WERI-Rb-1 (cell line): Measurements from ENCODE around the gene SPANXC.
"Not testable (repeated sequence)": the region's sequence is repeated elsewhere in the genome, so short reads cannot be mapped to it uniquely, and the experiment has no call there.

Source experiments
- DNase-seq: peaks from one replicate; pipeline ENCODE4 v3.0.0-alpha.2; 2020
- H3K27ac ChIP-seq: fragments of 250-450 bp; sonication (Bioruptor Pico); 2 replicates; pipeline ENCODE4 v1.5.1; 2020; ENCODE audit warnings: mild to moderate bottlenecking, moderate library complexity
- H3K27me3 ChIP-seq: fragments of 250-450 bp; sonication (Bioruptor Pico); 2 replicates; pipeline ENCODE4 v1.5.1; 2021; ENCODE audit warnings: mild to moderate bottlenecking, low read depth, moderate library complexity; ENCODE audit not compliant: insufficient read depth, severe bottlenecking
- H3K36me3 ChIP-seq: fragments of 250-450 bp; sonication (Bioruptor Pico); 2 replicates; pipeline ENCODE4 v1.5.1; 2020; ENCODE audit warnings: mild to moderate bottlenecking, moderate library complexity
- H3K4me3 ChIP-seq: 2 replicates; pipeline ENCODE4 v1.5.1; 2011; ENCODE audit warnings: low read depth, mild to moderate bottlenecking, control low read depth, low read length
- H3K9me3 ChIP-seq: fragments of 250-450 bp; sonication (Bioruptor Pico); 2 replicates; pipeline ENCODE4 v1.5.1; 2021; ENCODE audit warnings: mild to moderate bottlenecking, moderate library complexity; ENCODE audit not compliant: severe bottlenecking
- TF ChIP-seq, protein P1 (sequence below): IDR thresholded peaks from 2 replicates; pipeline ENCODE4 v1.5.1; 2011; ENCODE audit warnings: low read depth, mild to moderate bottlenecking, control low read depth, inconsistent platforms, low read length

The SPANXC gene, protein sequence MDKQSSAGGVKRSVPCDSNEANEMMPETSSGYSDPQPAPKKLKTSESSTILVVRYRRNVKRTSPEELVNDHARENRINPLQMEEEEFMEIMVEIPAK

DNA sequence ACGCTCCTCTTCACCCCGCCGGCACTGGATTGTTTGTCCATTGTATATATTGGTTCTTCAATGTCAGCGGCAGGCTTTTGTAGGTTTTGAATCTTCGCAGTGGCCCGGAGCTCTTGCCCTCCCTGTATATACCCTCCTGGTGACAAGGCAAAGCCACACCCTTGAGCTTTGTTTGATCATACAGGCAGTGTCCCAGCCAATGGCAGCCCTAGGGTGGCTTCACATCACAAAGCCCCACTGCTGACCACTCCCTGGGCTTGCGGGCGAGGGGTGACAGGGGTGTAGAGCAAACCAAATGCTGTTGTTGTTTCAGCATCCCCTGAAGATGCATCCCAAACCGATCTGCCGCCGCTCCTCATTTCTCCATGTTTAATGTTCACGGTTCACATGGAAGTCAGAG lies at the start of gene SPANXC:
Gene SPANXC, minus strand, starts transcription at position 101 of the 400 bp plus-strand sequence. Its CDS starts 60 bp downstream, at position 41.
- H3K4me3 ChIP-seq, H3K27me3 ChIP-seq, H3K27ac ChIP-seq, DNase-seq, H3K9me3 ChIP-seq, H3K36me3 ChIP-seq: not testable (repeated sequence)

DNA sequence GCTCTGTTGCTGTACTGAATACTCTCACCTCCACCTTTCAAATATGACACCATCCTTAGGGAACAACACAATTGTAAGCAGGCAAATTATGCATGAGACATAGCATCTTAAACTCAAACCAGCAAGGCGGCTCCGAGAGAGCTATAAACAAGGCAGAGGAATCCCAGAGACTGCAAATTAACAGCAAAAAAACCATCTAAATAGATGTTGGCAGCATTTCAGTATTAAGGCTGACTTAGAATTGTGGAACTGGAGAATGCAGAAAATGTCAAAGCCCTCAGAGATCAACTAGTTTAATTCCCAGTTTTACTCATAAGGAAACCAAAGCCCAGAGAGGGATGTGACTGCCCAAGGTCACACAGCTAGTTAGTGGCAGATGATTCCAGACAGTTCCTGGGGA lies 37.2 kb upstream of the SPANXC start:
- no peak overlapping the region for H3K4me3 ChIP-seq
- H3K9me3 ChIP-seq, result no peaks in the 10 kb centered on the region
- H3K27me3 ChIP-seq, result peaks cover 59% of the 10 kb centered on the region
- no peak for DNase-seq
- no peak overlapping the region for H3K27ac ChIP-seq
- H3K36me3 ChIP-seq, result no peaks in the 10 kb centered on the region
- TF ChIP-seq, protein P1, sequence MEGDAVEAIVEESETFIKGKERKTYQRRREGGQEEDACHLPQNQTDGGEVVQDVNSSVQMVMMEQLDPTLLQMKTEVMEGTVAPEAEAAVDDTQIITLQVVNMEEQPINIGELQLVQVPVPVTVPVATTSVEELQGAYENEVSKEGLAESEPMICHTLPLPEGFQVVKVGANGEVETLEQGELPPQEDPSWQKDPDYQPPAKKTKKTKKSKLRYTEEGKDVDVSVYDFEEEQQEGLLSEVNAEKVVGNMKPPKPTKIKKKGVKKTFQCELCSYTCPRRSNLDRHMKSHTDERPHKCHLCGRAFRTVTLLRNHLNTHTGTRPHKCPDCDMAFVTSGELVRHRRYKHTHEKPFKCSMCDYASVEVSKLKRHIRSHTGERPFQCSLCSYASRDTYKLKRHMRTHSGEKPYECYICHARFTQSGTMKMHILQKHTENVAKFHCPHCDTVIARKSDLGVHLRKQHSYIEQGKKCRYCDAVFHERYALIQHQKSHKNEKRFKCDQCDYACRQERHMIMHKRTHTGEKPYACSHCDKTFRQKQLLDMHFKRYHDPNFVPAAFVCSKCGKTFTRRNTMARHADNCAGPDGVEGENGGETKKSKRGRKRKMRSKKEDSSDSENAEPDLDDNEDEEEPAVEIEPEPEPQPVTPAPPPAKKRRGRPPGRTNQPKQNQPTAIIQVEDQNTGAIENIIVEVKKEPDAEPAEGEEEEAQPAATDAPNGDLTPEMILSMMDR, result no peak

DNA sequence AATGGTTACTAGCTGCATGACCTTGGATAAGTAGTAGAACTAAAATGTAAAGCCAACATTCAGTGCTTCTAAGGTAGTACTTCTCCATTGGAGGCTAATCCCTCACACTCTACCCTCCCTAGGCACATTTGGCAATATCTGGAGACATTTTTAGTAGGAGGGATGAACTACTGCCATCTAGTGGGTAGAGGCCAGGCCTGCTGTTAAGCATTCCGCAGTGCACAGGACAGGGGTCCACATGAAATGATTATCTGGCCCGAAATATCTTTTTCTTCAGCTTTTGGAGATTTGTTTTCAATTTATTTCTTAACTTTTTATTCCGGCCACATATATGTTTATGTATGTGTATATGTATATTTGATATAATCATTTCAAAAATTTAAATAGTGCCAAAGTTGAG lies 36.0 kb upstream of the SPANXC start:
- no peak overlapping the region for H3K4me3 ChIP-seq
- TF ChIP-seq, protein P1, result peak; percentile 68
- DNase-seq, result peak; percentile 13
- H3K27me3 ChIP-seq, result peaks cover 58% of the 10 kb centered on the region
- no peaks in the 10 kb centered on the region for H3K9me3 ChIP-seq
- H3K27ac ChIP-seq, result no peak overlapping the region
- H3K36me3 ChIP-seq, result no peaks in the 10 kb centered on the region

DNA sequence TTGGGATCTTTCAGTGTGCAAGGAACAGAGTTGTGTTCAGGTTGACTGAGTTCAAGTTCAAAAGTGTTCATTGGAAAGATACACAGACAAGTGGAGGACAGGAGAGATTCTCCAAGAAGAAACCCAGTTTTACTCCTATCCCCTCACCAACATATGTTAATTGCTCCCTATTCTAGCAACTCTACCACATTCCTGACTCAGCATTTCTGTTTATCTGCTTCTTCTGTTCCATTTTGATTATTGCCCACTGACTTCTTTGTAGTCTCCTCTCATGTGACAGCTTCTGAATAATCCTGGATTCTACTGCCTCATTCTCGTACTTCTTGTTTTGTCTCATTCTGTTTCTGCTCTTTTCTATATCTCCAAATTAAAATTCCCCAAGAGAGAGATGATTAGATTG lies 15.8 kb upstream of the SPANXC start:
- no peak overlapping the region for H3K27ac ChIP-seq
- TF ChIP-seq, protein P1, result no peak
- no peaks in the 10 kb centered on the region for H3K36me3 ChIP-seq
- H3K27me3 ChIP-seq, result peaks cover 33% of the 10 kb centered on the region
- no peak for DNase-seq
- no peaks in the 10 kb centered on the region for H3K9me3 ChIP-seq
- no peak overlapping the region for H3K4me3 ChIP-seq

DNA sequence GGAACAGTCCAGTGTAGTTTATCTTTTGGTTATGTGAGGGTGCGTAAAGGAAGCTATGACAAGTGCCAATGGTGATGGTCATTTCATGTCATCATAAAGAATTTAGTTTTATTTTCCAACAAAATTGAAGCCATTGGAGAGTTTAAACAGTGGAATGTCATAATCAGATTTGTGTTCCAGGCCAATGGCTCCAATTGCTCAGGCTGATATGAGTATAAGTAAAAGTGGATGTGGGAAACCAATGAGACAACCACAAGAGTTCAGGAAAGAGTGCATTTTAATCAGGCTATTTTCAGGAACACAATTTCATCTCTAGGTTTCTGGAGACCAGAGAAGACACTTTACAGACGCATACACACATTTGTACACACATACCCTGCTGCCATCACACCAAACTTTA lies 20.7 kb downstream of the SPANXC start:
- Histone ChIP-seq H3K36me3 (no peaks in the 10 kb centered on the region), H3K27ac (no peak overlapping the region), H3K9me3 (no peaks in the 10 kb centered on the region), H3K4me3 (no peak overlapping the region), H3K27me3 (peaks cover 2% of the 10 kb centered on the region)
- no peak for DNase-seq
- TF ChIP-seq, protein P1, result no peak

DNA sequence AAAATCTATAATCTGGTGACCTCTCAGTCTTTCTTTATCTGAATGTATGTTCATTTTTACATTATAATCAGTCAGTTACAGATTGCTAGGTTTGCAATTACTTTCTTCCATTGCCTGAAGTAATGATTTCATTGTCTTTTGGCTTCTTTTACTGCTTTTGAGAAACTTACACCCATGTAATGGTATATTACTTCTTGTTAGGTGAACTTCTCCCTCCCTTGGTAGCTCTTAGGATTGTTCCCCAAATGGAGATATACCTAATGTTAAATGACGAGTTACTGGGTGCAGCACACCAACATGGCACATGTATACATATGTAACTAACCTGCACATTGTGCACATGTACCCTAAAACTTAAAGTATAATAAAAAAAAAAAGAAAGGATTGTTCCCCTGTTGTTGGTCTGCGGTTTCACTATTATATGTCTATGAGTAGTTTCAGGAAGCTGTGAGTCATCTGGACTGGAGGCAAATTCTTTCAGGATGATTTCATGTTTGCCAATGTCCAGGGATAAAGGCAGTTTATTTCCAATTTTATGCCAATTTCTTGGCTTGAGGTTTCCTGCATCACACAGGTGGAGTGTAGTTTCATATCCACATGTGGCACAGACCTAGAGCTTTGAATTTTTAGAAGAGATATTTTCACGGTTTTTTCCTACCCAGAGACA lies 21.8 kb downstream of the SPANXC start:
- Histone ChIP-seq H3K27me3 (peaks cover 13% of the 10 kb centered on the region), H3K4me3 (no peak overlapping the region), H3K9me3 (no peaks in the 10 kb centered on the region), H3K36me3 (no peaks in the 10 kb centered on the region), H3K27ac (no peak overlapping the region)
- no peak for DNase-seq
- TF ChIP-seq, protein P1, result no peak
